ENCODE data around the gene UBE2G2.

DNA sequence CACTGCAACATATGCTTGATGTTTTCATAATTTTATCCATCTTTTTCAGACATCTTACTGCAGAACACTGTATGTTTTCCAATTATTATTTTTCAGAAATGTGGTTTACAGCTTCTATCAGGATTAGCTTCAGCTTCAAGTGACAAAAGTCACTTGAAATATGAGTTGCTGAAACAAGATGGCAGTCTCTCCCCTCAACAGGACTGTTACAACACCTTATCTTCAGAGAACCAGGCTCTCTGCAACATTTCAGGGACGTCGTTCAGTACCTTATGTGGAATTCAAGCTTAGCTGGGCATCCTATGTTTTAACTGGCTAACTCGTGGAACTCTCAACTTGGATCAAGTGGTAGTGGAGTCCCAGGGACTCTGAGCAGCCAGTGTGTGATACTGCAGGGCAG, 2.0 kb upstream of the UBE2G2 start:
- no peak for TF ChIP-seq POLR2A (IDR thresholded peaks at IDR 0.05)
- TF ChIP-seq CTCF (IDR thresholded peaks at IDR 0.05) = no peak
